Sciatic nerve (tissue), 2 donors: ENCODE data around the gene ZNF292. TPM values are rescaled to one million over a fixed set of nuclear protein-coding genes. Genes with fewer than 3 reads are reported as not detected.
"Not testable (repeated sequence)": the region's sequence is repeated elsewhere in the genome, so short reads cannot be mapped to it uniquely, and the experiment has no call there.

ENCODE experiments used
- ATAC-seq: fragments of 200-7000 bp; cut with Tn5 transposase; one replicate; pipeline ENCODE4 v1.9.1; 2020; ENCODE audit warnings: mild to moderate bottlenecking, moderate library complexity
- DNase-seq: peaks from one replicate; pipeline ENCODE4 v3.0.0-alpha.2; 2020; ENCODE audit warnings: low spot score
- intact Hi-C: fragments of 100-400 bp; cut with DNase I; formaldehyde crosslinking; loops from one replicate; pipeline ENCODE4 v1.14.2; 2022
- total RNA-seq: library from RNA; stranded (reverse); fragmentation: NEBNext Ultra II Directional; extraction: Animal tissue kit (Norgen Biotek cat#: 25700); gene quantifications from one replicate; pipeline ENCODE4 v1.2.1, GENCODE V29; 2021
- donor health status: DM: no; HTN: no; CAD: no.
- donor health status: DM: no; HTN: no; CAD: no.

ZNF292 gene
- total RNA-seq, 1 donor from 2014 or later = 96.2 TPM

- intact Hi-C loops, ATAC-seq, DNase-seq: not testable (repeated sequence)
These were observed 145.9 kb downstream of the ZNF292 start for GRCh38 chr6:87301277-87301676.

- ATAC-seq (no peak), DNase-seq (no peak)
- intact Hi-C loops = no loop called here
These were observed 153.6 kb downstream of the ZNF292 start for GRCh38 chr6:87308970-87309369.

- ATAC-seq (no peak), DNase-seq (no peak)
- intact Hi-C loops = no loop called here
These were observed 157.5 kb downstream of the ZNF292 start for GRCh38 chr6:87312860-87313259.

Other genes with a start within 250 kb of the ZNF292 start
- gene HTR1E, start 218.0 kb upstream of the ZNF292 start, total RNA-seq = not detected
- gene CGA, start 60.5 kb upstream of the ZNF292 start, total RNA-seq = not detected
- gene SMIM8, start 167.0 kb downstream of the ZNF292 start, total RNA-seq = 17.6 TPM
- gene GJB7, start 173.7 kb downstream of the ZNF292 start, total RNA-seq = not detected
- gene C6orf163, start 189.2 kb downstream of the ZNF292 start, total RNA-seq = 4.7 TPM